ENCODE results near the gene ZBTB3. TPM values are rescaled to one million over a fixed set of nuclear protein-coding genes. Genes with fewer than 3 reads are reported as not detected.
A peak's percentile ranks its signal among the peaks of the same experiment; 100 is the strongest.

ZBTB3 gene
- total RNA-seq, 2 experiments from 2014 or later, result 2.3 to 3.5 TPM

DNA sequence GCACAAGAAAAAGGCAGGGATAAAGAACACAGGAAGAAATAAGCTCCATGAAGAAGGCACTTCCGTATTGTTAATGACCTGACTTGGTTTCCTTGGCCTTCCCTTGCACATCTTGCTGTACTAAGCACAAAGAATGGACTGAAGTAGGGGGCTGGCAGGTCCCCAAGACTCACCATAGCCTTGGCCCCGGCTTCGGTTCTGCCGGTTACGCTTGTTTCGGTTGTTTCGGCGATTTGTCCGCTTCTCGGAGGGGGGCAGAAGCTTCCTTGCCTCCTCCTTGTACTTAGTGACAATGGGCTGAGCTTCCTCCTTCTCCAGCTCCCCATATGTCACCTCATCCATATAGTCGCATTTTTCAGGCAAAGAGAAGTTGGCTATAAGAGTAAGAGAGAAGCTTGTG is 37.1 kb downstream of the ZBTB3 start:
- TF ChIP-seq, protein P1, sequence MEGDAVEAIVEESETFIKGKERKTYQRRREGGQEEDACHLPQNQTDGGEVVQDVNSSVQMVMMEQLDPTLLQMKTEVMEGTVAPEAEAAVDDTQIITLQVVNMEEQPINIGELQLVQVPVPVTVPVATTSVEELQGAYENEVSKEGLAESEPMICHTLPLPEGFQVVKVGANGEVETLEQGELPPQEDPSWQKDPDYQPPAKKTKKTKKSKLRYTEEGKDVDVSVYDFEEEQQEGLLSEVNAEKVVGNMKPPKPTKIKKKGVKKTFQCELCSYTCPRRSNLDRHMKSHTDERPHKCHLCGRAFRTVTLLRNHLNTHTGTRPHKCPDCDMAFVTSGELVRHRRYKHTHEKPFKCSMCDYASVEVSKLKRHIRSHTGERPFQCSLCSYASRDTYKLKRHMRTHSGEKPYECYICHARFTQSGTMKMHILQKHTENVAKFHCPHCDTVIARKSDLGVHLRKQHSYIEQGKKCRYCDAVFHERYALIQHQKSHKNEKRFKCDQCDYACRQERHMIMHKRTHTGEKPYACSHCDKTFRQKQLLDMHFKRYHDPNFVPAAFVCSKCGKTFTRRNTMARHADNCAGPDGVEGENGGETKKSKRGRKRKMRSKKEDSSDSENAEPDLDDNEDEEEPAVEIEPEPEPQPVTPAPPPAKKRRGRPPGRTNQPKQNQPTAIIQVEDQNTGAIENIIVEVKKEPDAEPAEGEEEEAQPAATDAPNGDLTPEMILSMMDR (IDR thresholded peaks at IDR 0.05), result no peak
- CTCF ChIA-PET, result interaction anchor here (1.7 kb wide), 1 partner anchor 70 kb away, joined by 4 read pairs; no protein-coding TSS in a partner anchor
- Histone ChIP-seq H3K27me3 (ENCODE audit: control insufficient read depth in 1 of 2, insufficient read depth in 2 of 2, low read length in 2 of 2) (no peaks in the 10 kb centered on the region), H3K4me1 (ENCODE audit: insufficient read depth, low read length) (peaks cover 26% of the 10 kb centered on the region), H3K4me3 (ENCODE audit: low read length) (no peak overlapping the region), H3K9me3 (ENCODE audit: control insufficient read depth in 1 of 2, insufficient read depth in 1 of 2, low read length in 2 of 2) (no peaks in the 10 kb centered on the region), H3K27ac (ENCODE audit: low read depth in 1 of 2, low read length in 2 of 2) (no peak overlapping the region), H3K36me3 (ENCODE audit: insufficient read depth, low read length) (peaks cover 97% of the 10 kb centered on the region)
- DNase-seq (no peak), ATAC-seq (ENCODE audit: poor library complexity) (no peak)
- peak overlapping the region; percentile 7 for H3K27ac Mint-ChIP-seq
- POLR2A ChIA-PET, result interaction anchor here (1.6 to 2.8 kb wide), 3 partner anchors 9 to 139 kb away, joined by 6 read pairs; partner anchors contain the start of genes C11orf98 and CSKMT
- no peaks in the 10 kb centered on the region for H3K27me3 Mint-ChIP-seq
- intact Hi-C loops (cut with DNase I, micrococcal nuclease), result no loop called here
- peaks cover 99% of the 10 kb centered on the region for H3K36me3 Mint-ChIP-seq (ENCODE audit: low read depth)
- no peak overlapping the region for H3K4me3 Mint-ChIP-seq
- peaks cover 63% of the 10 kb centered on the region for H3K4me1 Mint-ChIP-seq (ENCODE audit: low read depth)
- H3K9me3 Mint-ChIP-seq, result no peaks in the 10 kb centered on the region

DNA sequence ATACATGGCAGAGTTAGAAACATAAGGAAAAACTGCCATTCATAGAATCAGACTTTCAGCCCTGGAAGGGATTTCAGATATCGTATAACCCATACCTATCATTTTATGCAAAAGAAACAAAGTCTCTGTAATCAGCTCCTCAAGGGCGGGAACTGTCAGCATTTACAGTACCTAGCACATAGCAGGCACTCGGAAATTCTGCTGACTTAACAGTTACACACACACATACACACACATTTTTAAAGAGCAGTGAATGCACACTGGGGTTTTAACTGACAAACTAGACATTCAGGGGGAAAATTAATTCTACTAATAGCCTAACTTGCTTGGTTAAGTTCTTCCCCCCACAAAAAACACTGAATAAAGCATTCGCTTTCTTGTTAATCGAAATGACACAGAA is 37.8 kb downstream of the ZBTB3 start:
- H3K4me1 Mint-ChIP-seq (ENCODE audit: low read depth), result peaks cover 57% of the 10 kb centered on the region

DNA sequence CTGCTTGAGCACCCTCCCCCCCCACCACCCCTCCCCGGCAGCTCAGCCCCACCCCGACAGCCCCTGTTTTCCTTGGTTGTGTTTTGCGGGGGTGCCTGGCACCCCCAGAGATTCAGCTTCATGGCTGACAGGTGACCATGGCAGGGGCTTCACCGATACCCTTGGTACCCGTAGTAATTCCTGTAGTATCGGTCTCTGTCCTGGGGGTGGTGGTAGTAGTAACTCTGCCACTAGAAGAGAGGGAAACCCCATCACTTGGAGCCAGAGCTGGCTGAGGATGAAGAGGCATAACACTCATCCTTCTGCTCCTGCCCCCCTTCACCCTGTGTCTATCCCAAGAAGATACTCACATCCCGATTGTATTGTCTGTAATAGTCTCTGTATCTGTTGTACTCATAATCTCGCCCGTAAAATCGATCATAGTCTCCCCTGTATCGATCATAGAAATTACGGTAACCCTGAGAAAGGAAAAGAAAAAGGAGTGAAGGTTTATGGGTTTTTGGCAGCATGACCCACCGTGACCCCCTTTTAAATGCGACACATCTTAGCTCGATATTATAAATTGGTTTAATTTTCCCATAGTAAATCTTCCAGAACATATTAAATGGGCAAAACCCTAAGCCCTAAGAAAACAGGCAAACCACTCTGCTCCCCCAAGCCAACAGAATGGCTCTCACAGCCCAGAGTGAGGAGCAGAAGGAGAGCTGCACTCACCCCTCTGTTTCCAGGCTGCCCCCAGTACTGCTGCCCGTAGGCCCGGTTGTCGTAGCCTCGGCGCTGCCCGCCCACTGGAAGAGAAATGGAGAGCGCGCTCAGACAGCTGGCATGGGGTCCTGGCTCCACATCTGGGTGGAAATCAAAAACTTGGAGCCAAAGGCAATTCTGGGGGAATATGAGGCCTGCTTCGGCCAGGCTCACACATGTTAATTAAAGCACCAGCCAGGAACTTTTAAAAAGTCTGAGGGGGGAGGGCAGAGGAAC is 38.5 kb downstream of the ZBTB3 start:
- Histone ChIP-seq H3K4me3 (ENCODE audit: low read length) (no peak overlapping the region), H3K27me3 (ENCODE audit: control insufficient read depth in 1 of 2, insufficient read depth in 2 of 2, low read length in 2 of 2) (no peaks in the 10 kb centered on the region), H3K9me3 (ENCODE audit: control insufficient read depth in 1 of 2, insufficient read depth in 1 of 2, low read length in 2 of 2) (no peaks in the 10 kb centered on the region), H3K36me3 (ENCODE audit: insufficient read depth, low read length) (peaks cover 94% of the 10 kb centered on the region), H3K27ac (ENCODE audit: low read depth in 1 of 2, low read length in 2 of 2) (no peak overlapping the region), H3K4me1 (ENCODE audit: insufficient read depth, low read length) (peaks cover 25% of the 10 kb centered on the region)
- TF ChIP-seq, protein P1 (IDR thresholded peaks at IDR 0.05), result no peak
- ChIA-PET CTCF (interaction anchor here (1.7 kb wide), 1 partner anchor 71 kb away, joined by 4 read pairs; no protein-coding TSS in a partner anchor), POLR2A (interaction anchor here (0.8 to 9.9 kb wide), 6 partner anchors 8 to 141 kb away, joined by 3 to 165 read pairs (median 6); partner anchors contain the start of genes BSCL2, C11orf98, CSKMT and GNG3)
- no peaks in the 10 kb centered on the region for H3K27me3 Mint-ChIP-seq
- H3K36me3 Mint-ChIP-seq (ENCODE audit: low read depth), result peaks cover 90% of the 10 kb centered on the region
- peaks cover 52% of the 10 kb centered on the region for H3K4me1 Mint-ChIP-seq (ENCODE audit: low read depth)
- H3K9me3 Mint-ChIP-seq, result no peaks in the 10 kb centered on the region
- intact Hi-C loops (cut with DNase I, micrococcal nuclease), result no loop called here
- H3K4me3 Mint-ChIP-seq, result no peak overlapping the region
- H3K27ac Mint-ChIP-seq, result no peak overlapping the region
- ATAC-seq (ENCODE audit: poor library complexity) (no peak), DNase-seq (no peak)

More for the DNA sequence above, 37.8 kb downstream of the ZBTB3 start:
- Histone ChIP-seq H3K27me3 (ENCODE audit: control insufficient read depth in 1 of 2, insufficient read depth in 2 of 2, low read length in 2 of 2) (no peaks in the 10 kb centered on the region), H3K27ac (ENCODE audit: low read depth in 1 of 2, low read length in 2 of 2) (peak overlapping the region in 1 of 2 donors; percentile 25), H3K36me3 (ENCODE audit: insufficient read depth, low read length) (peaks cover 97% of the 10 kb centered on the region), H3K4me1 (ENCODE audit: insufficient read depth, low read length) (peaks cover 25% of the 10 kb centered on the region), H3K9me3 (ENCODE audit: control insufficient read depth in 1 of 2, insufficient read depth in 1 of 2, low read length in 2 of 2) (no peaks in the 10 kb centered on the region), H3K4me3 (ENCODE audit: low read length) (no peak overlapping the region)
- intact Hi-C loops (cut with DNase I, micrococcal nuclease), result no loop called here
- DNase-seq (no peak), ATAC-seq (ENCODE audit: poor library complexity) (no peak)
- Mint-ChIP-seq H3K9me3 (no peaks in the 10 kb centered on the region), H3K4me3 (no peak overlapping the region), H3K36me3 (ENCODE audit: low read depth) (peaks cover 93% of the 10 kb centered on the region), H3K27ac (no peak overlapping the region), H3K27me3 (no peaks in the 10 kb centered on the region)
- TF ChIP-seq, protein P1 (IDR thresholded peaks at IDR 0.05), result no peak
- CTCF ChIA-PET, result interaction anchor here (1.7 kb wide), 1 partner anchor 71 kb away, joined by 4 read pairs; no protein-coding TSS in a partner anchor
- POLR2A ChIA-PET, result interaction anchor here (1.1 to 2.8 kb wide), 4 partner anchors 9 to 140 kb away, joined by 4 to 6 read pairs (median 6); partner anchors contain the start of genes BSCL2, C11orf98, CSKMT and GNG3

All from CD4-positive, alpha-beta T cell (primary cell).